DND-41 (cell line): ENCODE measurements around the gene STXBP6.

Experiments
- CTCF ChIP-seq: IDR thresholded peaks from 2 replicates; pipeline ENCODE4 v1.5.1; 2012; ENCODE audit warnings: borderline replicate concordance, low read length, moderate library complexity, mild to moderate bottlenecking; ENCODE audit not compliant: poor library complexity, severe bottlenecking; ENCODE audit errors: extremely low read depth
- EZH2 ChIP-seq: IDR thresholded peaks from 3 replicates; pipeline ENCODE4 v1.6.1; 2012; ENCODE audit warnings: borderline replicate concordance, low read depth, mild to moderate bottlenecking, moderate library complexity, low read length, inconsistent platforms; ENCODE audit not compliant: severe bottlenecking

GRCh38 chr14:25003537-25003936, 46.4 kb downstream of the STXBP6 start:
- TF ChIP-seq CTCF (no peak), EZH2 (no peak)
